IMR-90 (cell line): Measurements from ENCODE around the gene ATP5F1D. TPM values are rescaled to one million over a fixed set of nuclear protein-coding genes. Genes with fewer than 3 reads are reported as not detected.

ENCODE experiments used
- ATAC-seq: fragments of 200-7000 bp; cut with Tn5 transposase; 2 replicates; pipeline ENCODE4 v1.9.1; 2020; ENCODE audit warnings: low read depth, mild to moderate bottlenecking, moderate library complexity
- BruUV-seq: library from RNA; stranded (reverse); fragments of 400-500 nt; replicated peaks from 2 replicates; lab custom pipeline; 2021; lab: Mats Ljungman, UMichigan
- CTCF ChIA-PET: fragments of 300-600 bp; formaldehyde crosslinking; extraction: SDS; loops from one replicate; lab custom pipeline; 2021; ENCODE audit warnings: antibody characterized with exemption; lab: Yijun Ruan, JAX
- POLR2A ChIA-PET: fragments of 300-600 bp; sonication (Branson Sonifier 250); formaldehyde crosslinking; loops from one replicate; lab custom pipeline; 2022; ENCODE audit warnings: antibody characterized with exemption; ENCODE audit not compliant: unreplicated experiment; lab: Charles Lee
- DNase-seq: peaks from one replicate; pipeline ENCODE4 v3.0.0; 2013
- H2AFZ ChIP-seq: replicated peaks from 2 replicates; pipeline ENCODE3; 2013; ENCODE audit warnings: low read length, mild to moderate bottlenecking; ENCODE audit not compliant: poor library complexity
- H2AK5ac ChIP-seq: 2 replicates; pipeline ENCODE4 v1.6.1; 2013; ENCODE audit warnings: low read depth, low read length, inconsistent platforms
- H2AK9ac ChIP-seq: replicated peaks from 2 replicates; pipeline ENCODE3; 2013; ENCODE audit warnings: mild to moderate bottlenecking, low read depth, low read length, moderate library complexity; ENCODE audit not compliant: poor library complexity
- H2BK120ac ChIP-seq: 2 replicates; pipeline ENCODE4 v1.6.1; 2013; ENCODE audit warnings: low read depth, low read length, inconsistent platforms
- H2BK15ac ChIP-seq: 3 replicates; pipeline ENCODE4 v1.6.1; 2013; ENCODE audit warnings: low read depth, low read length, inconsistent platforms
- H2BK20ac ChIP-seq: 2 replicates; pipeline ENCODE4 v1.6.1; 2013; ENCODE audit warnings: low read depth, mild to moderate bottlenecking, inconsistent platforms, low read length, moderate library complexity
- H2BK5ac ChIP-seq: 2 replicates; pipeline ENCODE4 v1.6.1; 2013; ENCODE audit warnings: mild to moderate bottlenecking, low read depth, low read length, inconsistent platforms; ENCODE audit not compliant: poor library complexity, severe bottlenecking
- H3K14ac ChIP-seq: replicated peaks from 2 replicates; pipeline ENCODE4 v1.6.1; 2013; ENCODE audit warnings: low read depth, low read length, inconsistent platforms
- H3K18ac ChIP-seq: 2 replicates; pipeline ENCODE4 v1.6.1; 2013; ENCODE audit warnings: low read depth, low read length, control low read depth
- H3K23ac ChIP-seq: 2 replicates; pipeline ENCODE4 v1.6.1; 2013; ENCODE audit warnings: low read depth, low read length, inconsistent platforms
- H3K27ac ChIP-seq: 2 replicates; pipeline ENCODE4 v1.5.1; 2013; ENCODE audit warnings: mild to moderate bottlenecking, control low read depth, low read length; ENCODE audit not compliant: insufficient read depth
- H3K27me3 ChIP-seq: 2 replicates; pipeline ENCODE4 v1.6.1; 2013; ENCODE audit warnings: low read length; ENCODE audit not compliant: control insufficient read depth, insufficient read depth
- H3K36me3 ChIP-seq: 2 replicates; pipeline ENCODE4 v1.6.1; 2013; ENCODE audit warnings: low read length, mixed read lengths; ENCODE audit not compliant: control insufficient read depth, insufficient read depth
- H3K4ac ChIP-seq: 2 replicates; pipeline ENCODE4 v1.6.1; 2013; ENCODE audit warnings: low read depth, low read length, inconsistent platforms
- H3K4me1 ChIP-seq: 2 replicates; pipeline ENCODE4 v1.6.1; 2013; ENCODE audit warnings: low read length, mixed read lengths; ENCODE audit not compliant: control insufficient read depth, insufficient read depth
- H3K4me2 ChIP-seq: 2 replicates; pipeline ENCODE4 v1.6.1; 2013; ENCODE audit warnings: low read depth, mild to moderate bottlenecking, control low read depth, low read length, moderate library complexity
- H3K4me3 ChIP-seq: 2 replicates; pipeline ENCODE4 v1.5.1; 2013; ENCODE audit warnings: low read depth, mild to moderate bottlenecking, control low read depth, low read length, moderate library complexity; ENCODE audit not compliant: insufficient read depth
- H3K56ac ChIP-seq: 2 replicates; pipeline ENCODE4 v1.6.1; 2013; ENCODE audit warnings: low read length, inconsistent platforms; ENCODE audit not compliant: insufficient read depth; ENCODE audit errors: extremely low read depth
- H3K79me1 ChIP-seq, 2 experiments: 2 replicates each; pipeline ENCODE4 v1.6.1; 2013; ENCODE audit warnings: low read length in 2 of 2, inconsistent platforms in 1 of 2, low read depth in 1 of 2
- H3K9ac ChIP-seq: 2 replicates; pipeline ENCODE4 v1.6.1; 2013; ENCODE audit warnings: low read depth, low read length, control low read depth
- H3K9me1 ChIP-seq: 2 replicates; pipeline ENCODE4 v1.6.1; 2013; ENCODE audit warnings: low read length, inconsistent platforms; ENCODE audit not compliant: insufficient read depth
- H3K9me3 ChIP-seq: 2 replicates; pipeline ENCODE4 v1.6.1; 2013; ENCODE audit warnings: low read length; ENCODE audit not compliant: control insufficient read depth, insufficient read depth
- H4K20me1 ChIP-seq: 2 replicates; pipeline ENCODE4 v1.6.1; 2013; ENCODE audit warnings: low read length, inconsistent platforms; ENCODE audit not compliant: insufficient read depth
- H4K5ac ChIP-seq: 2 replicates; pipeline ENCODE4 v1.6.1; 2013; ENCODE audit warnings: mild to moderate bottlenecking, low read depth, low read length, control low read depth
- H4K8ac ChIP-seq, 2 experiments: 2 replicates each; pipeline ENCODE4 v1.6.1; 2013; ENCODE audit warnings: low read depth in 2 of 2, low read length in 2 of 2, control low read depth in 1 of 2, inconsistent platforms in 1 of 2
- H4K91ac ChIP-seq: 2 replicates; pipeline ENCODE4 v1.6.1; 2013; ENCODE audit warnings: low read depth, low read length, inconsistent platforms; ENCODE audit not compliant: insufficient read depth
- CEBPB ChIP-seq: IDR thresholded peaks from 2 replicates; pipeline ENCODE4 v1.6.1; 2012; ENCODE audit warnings: low read depth, low read length, improper control_type of control experiment
- CHD1 ChIP-seq: IDR thresholded peaks from 2 replicates; pipeline ENCODE4 v1.6.1; 2012; ENCODE audit warnings: low read depth, low read length, improper control_type of control experiment
- MAZ ChIP-seq: IDR thresholded peaks from 2 replicates; pipeline ENCODE4 v1.6.1; 2012; ENCODE audit warnings: low read depth, mild to moderate bottlenecking, low read length, improper control_type of control experiment, moderate library complexity, borderline replicate concordance
- MXI1 ChIP-seq: IDR thresholded peaks from 2 replicates; pipeline ENCODE4 v1.6.1; 2012; ENCODE audit warnings: low read depth, mild to moderate bottlenecking, low read length, moderate library complexity, borderline replicate concordance
- WGBS, 2 experiments: methylation state at CpG; one replicate each; pipeline versions ENCODE4 v1.1.5 to v1.1.7; 2013; ENCODE audit warnings: missing lambda C conversion rate in 2 of 2; ENCODE audit not compliant: insufficient read length in 1 of 2; ENCODE audit errors: extremely low coverage in 2 of 2; 5-methylcytosine and 5-hydroxymethylcytosine counted together
- dilution Hi-C: fragments of 300-500 bp; cut with HindIII; formaldehyde crosslinking; loops from one replicate; pipeline ENCODE4 v1.14.3; 2018; ENCODE audit warnings: low sequenced_read_pairs; ENCODE audit not compliant: unreplicated experiment
- in situ Hi-C: fragments of 300-500 bp; cut with MboI; formaldehyde crosslinking; loops from 3 replicates; pipeline ENCODE4 v1.14.3; 2019; ENCODE audit warnings: low sequenced_read_pairs, inconsistent platforms, mixed read lengths
- intact Hi-C: fragments of 100-400 bp; cut with micrococcal nuclease; formaldehyde crosslinking; loops from 2 replicates; pipeline ENCODE4 v1.10.0; 2022
- polyA plus RNA-seq, 3 experiments: library from polyadenylated mRNA; depleted of rRNA; stranded (reverse); fragments of >200 nt; gene quantifications; 2 replicates each; pipeline ENCODE4 v1.2.3, GENCODE V29; 2012; ENCODE audit warnings: low replicate concordance in 1 of 3
- total RNA-seq: library from RNA; depleted of rRNA; stranded (reverse); fragments of >200 nt; gene quantifications from 2 replicates; pipeline ENCODE4 v1.2.3, GENCODE V29; 2012

Gene ATP5F1D
- total and polyA plus RNA-seq, 2 of the 4 experiments (the other 2 are of a cell fraction) = 7.3 to 140 TPM

GRCh38 chr19:1237027-1237659, 4.4 kb upstream of the ATP5F1D start:
- Histone ChIP-seq H2AFZ (peak overlapping the region; percentile 89), H3K79me1 (peaks cover 11 to 34% of the 10 kb centered on the region in 2 experiments), H3K27ac (peak overlapping the region; percentile 64), H3K4ac (peak overlapping the region; percentile 56), H3K9me1 (no peaks in the 10 kb centered on the region), H3K4me2 (peak overlapping the region; percentile 95), H3K18ac (peak overlapping the region; percentile 15; the same call in 1 of the 2 replicates), H4K20me1 (peaks cover 29% of the 10 kb centered on the region), H3K4me1 (peaks cover 31% of the 10 kb centered on the region), H3K4me3 (peak overlapping the region; percentile 94), H2AK9ac (peak overlapping the region; percentile 97), H2BK15ac (no peak overlapping the region), H4K8ac (peak overlapping the region; percentile 48 to 75; a peak in 2 of 4 replicates), H4K91ac (peak overlapping the region; percentile 66; the same call in 1 of the 2 replicates), H2BK120ac (no peak overlapping the region), H3K23ac (no peak overlapping the region; the same call in 1 of the 2 replicates), H2AK5ac (peak overlapping the region; percentile 93), H3K36me3 (peaks cover 29% of the 10 kb centered on the region; the same call in 1 of the 2 replicates), H3K27me3 (no peaks in the 10 kb centered on the region), H3K14ac (peak overlapping the region; percentile 84), H4K5ac (peak overlapping the region; percentile 58), H3K9me3 (no peaks in the 10 kb centered on the region), H2BK20ac (no peak overlapping the region), H3K56ac (peak overlapping the region; percentile 49; the same call in 1 of the 2 replicates), H3K9ac (peak overlapping the region; percentile 93), H2BK5ac (peak overlapping the region; percentile 68)
- TF ChIP-seq CEBPB (no peak), CHD1 (peak; percentile 32; the same call in 1 of the 2 replicates), MXI1 (0 out of 2 replicates have a peak, but pooled peaks have one; percentile 32), MAZ (no peak)
- in situ Hi-C loops = no loop called here
- intact Hi-C loops = no loop called here
- ChIA-PET POLR2A (no interaction called here), CTCF (no interaction called here)
- no TSS peak for BruUV-seq
- no peak for DNase-seq
- dilution Hi-C loops = no loop called here
- ATAC-seq = peak; percentile 8
- 2% methylated on average over 28 of the region's 60 CpGs; no CpG with 5 or more reads in 1 of the 2 experiments for WGBS, 2 experiments
